HG03575 (cell line): ENCODE results near the gene GRAMD4.

ENCODE experiments used
- ATAC-seq: cut with Tn5 transposase; IDR thresholded peaks from one replicate; pipeline ENCODE4 v1.9.1; 2021; ENCODE audit not compliant: unreplicated experiment, insufficient number of reproducible peaks, low FRiP score; ENCODE audit errors: extremely low read depth

GRAMD4 gene

GRCh38 chr22:46676479-46676878 lies 56.3 kb downstream of the GRAMD4 start:
- ATAC-seq, result no peak

GRCh38 chr22:46676881-46677280 lies 56.7 kb downstream of the GRAMD4 start:
- no peak for ATAC-seq

- ATAC-seq, result no peak
Observed at GRCh38 chr22:46677323-46678002, 57.3 kb downstream of the GRAMD4 start.

- ATAC-seq, result no peak
Observed at GRCh38 chr22:46678003-46678657, 57.9 kb downstream of the GRAMD4 start.

GRCh38 chr22:46678785-46679700 lies 58.9 kb downstream of the GRAMD4 start:
- no peak for ATAC-seq

- ATAC-seq, result no peak
Observed at GRCh38 chr22:46679706-46680269, 59.6 kb downstream of the GRAMD4 start.

GRCh38 chr22:46681010-46681409 lies 60.8 kb downstream of the GRAMD4 start:
- no peak for ATAC-seq

GRCh38 chr22:46682011-46682731 lies 62.0 kb downstream of the GRAMD4 start:
- no peak for ATAC-seq

- ATAC-seq, result no peak
Observed at GRCh38 chr22:46684706-46685105, 64.5 kb downstream of the GRAMD4 start.

- no peak for ATAC-seq
Observed at GRCh38 chr22:46686221-46687047, 66.2 kb downstream of the GRAMD4 start.

- no peak for ATAC-seq
Observed at GRCh38 chr22:46687048-46687444, 66.9 kb downstream of the GRAMD4 start.

- no peak for ATAC-seq
Observed at GRCh38 chr22:46687460-46687859, 67.3 kb downstream of the GRAMD4 start.

GRCh38 chr22:46688949-46689348 lies 68.8 kb downstream of the GRAMD4 start:
- no peak for ATAC-seq

GRCh38 chr22:46690146-46690545 lies 70.0 kb downstream of the GRAMD4 start:
- ATAC-seq, result no peak

- no peak for ATAC-seq
Observed at GRCh38 chr22:46691571-46691970, 71.4 kb downstream of the GRAMD4 start.

GRCh38 chr22:46693634-46694415 lies 73.6 kb downstream of the GRAMD4 start:
- ATAC-seq, result no peak

GRCh38 chr22:46694416-46695170 lies 74.4 kb downstream of the GRAMD4 start:
- ATAC-seq, result no peak
